ENCODE measurements around the gene SPOCK3. TPM values are rescaled to one million over a fixed set of nuclear protein-coding genes. Genes with fewer than 3 reads are reported as not detected.

SPOCK3 gene
- total and polyA plus RNA-seq, 2 of the 13 experiments (the other 11 are each of a cell fraction or from before 2014, with no cell fraction given), result not detected

DNA sequence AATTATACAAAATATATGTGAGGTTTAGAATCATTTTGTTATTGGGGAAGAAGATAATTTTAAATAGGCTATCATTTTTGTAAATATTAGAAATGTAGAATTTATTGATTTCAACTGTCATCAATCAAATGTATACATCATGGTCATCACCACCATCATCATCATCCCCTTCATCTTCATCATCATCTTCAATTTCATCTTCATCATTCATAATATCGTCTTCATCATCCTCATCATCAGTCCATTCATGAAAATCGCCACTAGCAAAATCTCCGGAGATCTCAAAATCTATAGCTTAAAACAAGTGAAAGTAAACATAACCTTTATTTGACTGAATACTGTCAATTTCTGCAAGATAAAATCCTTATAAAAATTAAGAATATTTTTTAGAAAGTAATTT is 499.5 kb downstream of the SPOCK3 start:
- H3K36me3 ChIP-seq (replicated peaks in 1 of 2; ENCODE audit: control insufficient read depth in 1 of 2, insufficient read depth in 2 of 2, low read length in 2 of 2), result no peaks in the 10 kb centered on the region
- H2AFZ ChIP-seq (ENCODE audit: low read length), result no peak overlapping the region
- POLR2A ChIA-PET, result no interaction called here
- no peaks in the 10 kb centered on the region for H4K20me1 ChIP-seq (ENCODE audit: insufficient read depth, low read length)
- ATAC-seq, result no peak
- CTCF ChIA-PET (ENCODE audit: low intra/inter-chr PET ratio, low total read pairs), result no interaction called here
- 15% methylated on average over 3 of the region's 3 CpGs for WGBS (ENCODE audit: low lambda C conversion rate)
- H3K9me3 ChIP-seq (ENCODE audit: low read length), result no peaks in the 10 kb centered on the region
- DNase-seq (ENCODE audit: low spot score), result no peak
- no TSS peak for BruUV-seq (replicated peaks)
- no peak overlapping the region for H3K4me2 ChIP-seq (ENCODE audit: low read depth, low read length)
- H3K79me2 ChIP-seq (ENCODE audit: insufficient read depth, low read length), result no peaks in the 10 kb centered on the region
- no peak for FAIRE-seq
- H3K4me1 ChIP-seq (ENCODE audit: insufficient read depth, low read length), result no peaks in the 10 kb centered on the region
- in situ Hi-C loops (cut with HindIII; ENCODE audit: extremely low pct_ligation_motif_present, low pct_unique_long_range_greater_than_20kb), result no loop called here
- H3K27ac ChIP-seq (ENCODE audit: extremely low read length, insufficient read depth, low read length), result no peak overlapping the region
- no peak overlapping the region for H3K4me3 ChIP-seq (replicated peaks in 1 of 3; ENCODE audit: insufficient read depth in 1 of 3, low read depth in 2 of 3, low read length in 3 of 3)
- no peaks in the 10 kb centered on the region for H3K27me3 ChIP-seq (ENCODE audit: control insufficient read depth in 1 of 2, insufficient read depth in 2 of 2, low read length in 2 of 2)
- no peak overlapping the region for H3K9ac ChIP-seq (ENCODE audit: insufficient read depth, low read depth, low read length)
- TF ChIP-seq ZNF788 (CRISPR knock-in tag; IDR thresholded peaks at IDR 0.05; ENCODE audit: borderline replicate concordance) (no peak), CREB1 (IDR thresholded peaks at IDR 0.05) (peak; percentile 58), CREB1 (CRISPR knock-in tag; IDR thresholded peaks at IDR 0.05) (no peak)
- intact Hi-C loops (cut with micrococcal nuclease; ENCODE audit: unreplicated experiment), result no loop called here

DNA sequence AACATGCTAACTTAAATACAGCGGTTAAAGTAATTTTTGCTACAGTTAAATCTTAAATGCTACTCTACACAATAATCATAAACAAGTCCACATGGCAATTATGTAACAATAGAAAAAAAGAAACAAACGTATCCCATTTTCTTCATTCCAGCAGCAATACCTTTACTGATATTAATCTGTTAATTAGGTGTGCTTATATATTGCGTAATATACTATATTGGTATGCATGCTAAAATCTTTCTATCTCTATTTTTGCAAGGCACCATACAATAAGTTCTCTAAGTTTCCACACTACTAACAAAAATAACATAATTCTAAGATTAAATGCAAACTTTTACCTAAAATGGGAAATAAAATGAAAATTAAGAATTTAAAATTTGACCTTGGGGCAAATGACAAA is 500.6 kb downstream of the SPOCK3 start:
- Histone ChIP-seq H3K27me3 (ENCODE audit: control insufficient read depth in 1 of 2, insufficient read depth in 2 of 2, low read length in 2 of 2) (no peaks in the 10 kb centered on the region), H4K20me1 (ENCODE audit: insufficient read depth, low read length) (no peaks in the 10 kb centered on the region), H3K4me1 (ENCODE audit: insufficient read depth, low read length) (no peaks in the 10 kb centered on the region), H3K4me2 (ENCODE audit: low read depth, low read length) (no peak overlapping the region), H3K4me3 (replicated peaks in 1 of 3; ENCODE audit: insufficient read depth in 1 of 3, low read depth in 2 of 3, low read length in 3 of 3) (no peak overlapping the region), H3K9ac (ENCODE audit: insufficient read depth, low read depth, low read length) (no peak overlapping the region), H3K36me3 (replicated peaks in 1 of 2; ENCODE audit: control insufficient read depth in 1 of 2, insufficient read depth in 2 of 2, low read length in 2 of 2) (no peaks in the 10 kb centered on the region), H3K79me2 (ENCODE audit: insufficient read depth, low read length) (no peaks in the 10 kb centered on the region), H3K9me3 (ENCODE audit: low read length) (no peaks in the 10 kb centered on the region), H3K27ac (ENCODE audit: extremely low read length, insufficient read depth, low read length) (no peak overlapping the region), H2AFZ (ENCODE audit: low read length) (no peak overlapping the region)
- WGBS (ENCODE audit: low lambda C conversion rate), result 24% methylated on average over 3 of the region's 3 CpGs
- intact Hi-C loops (cut with micrococcal nuclease; ENCODE audit: unreplicated experiment) (no loop called here), in situ Hi-C loops (cut with HindIII; ENCODE audit: extremely low pct_ligation_motif_present, low pct_unique_long_range_greater_than_20kb) (no loop called here)
- TF ChIP-seq CEBPB (IDR thresholded peaks at IDR 0.05; ENCODE audit: borderline replicate concordance, low read depth, low read length) (peak; percentile 71; the same call in 1 of the 2 replicates), ARNT (IDR thresholded peaks at IDR 0.05) (no peak), ZNF552 (CRISPR knock-in tag; IDR thresholded peaks at IDR 0.05; ENCODE audit: borderline replicate concordance) (no peak)
- no TSS peak for BruUV-seq (replicated peaks)
- ATAC-seq (no peak), DNase-seq (ENCODE audit: low spot score) (no peak), FAIRE-seq (no peak)
- CTCF ChIA-PET (ENCODE audit: low intra/inter-chr PET ratio, low total read pairs), result no interaction called here
- POLR2A ChIA-PET, result no interaction called here
